Ovary (tissue), 9 donors: ENCODE results near the gene ETFB. TPM values are rescaled to one million over a fixed set of nuclear protein-coding genes. Genes with fewer than 3 reads are reported as not detected.

Experiments used
- DNase-seq, 5 donors: peaks; one replicate each; pipeline ENCODE4 v3.0.0-alpha.2; 2019 to 2020
- H3K27ac ChIP-seq, 2 donors: fragments of 200-600 bp; one replicate each; pipeline versions ENCODE4 v1.5.1 to v1.8.0; 2019 to 2022
- H3K27me3 ChIP-seq: fragments of 200-600 bp; one replicate; pipeline ENCODE4 v1.8.0; 2022
- H3K36me3 ChIP-seq: fragments of 200-600 bp; sonication (generic); one replicate; pipeline ENCODE4 v1.5.1; 2019
- H3K4me1 ChIP-seq: one replicate; pipeline ENCODE4 v1.8.1; 2013; ENCODE audit warnings: mild to moderate bottlenecking, moderate library complexity; ENCODE audit not compliant: insufficient read depth
- H3K4me3 ChIP-seq: fragments of 200-600 bp; sonication (generic); one replicate; pipeline ENCODE4 v1.5.1; 2017
- H3K9me3 ChIP-seq, 2 donors: fragments of 200-600 bp in 1 of 2; sonication (generic) in 1 of 2; one replicate each; pipeline versions ENCODE4 v1.5.1 to v1.8.1; 2013 to 2019; ENCODE audit warnings: mild to moderate bottlenecking in 1 of 2, moderate library complexity in 1 of 2
- EP300 ChIP-seq: sonication (generic); formaldehyde crosslinking; IDR thresholded peaks from one replicate; pipeline ENCODE4 v1.6.1; 2017; ENCODE audit warnings: antibody characterized with exemption
- POLR2A ChIP-seq: fragments of 450-650 bp; IDR thresholded peaks from one replicate; pipeline ENCODE4 v1.6.1; 2017; ENCODE audit warnings: antibody characterized with exemption, mild to moderate bottlenecking, moderate library complexity
- WGBS, 3 donors: extraction: QIAGEN DNeasy Blood & Tissue Kit in 1 of 3; methylation state at CpG; one replicate each; pipeline versions ENCODE4 v1.1.5 to v1.1.7; 2013 to 2017; 5-methylcytosine and 5-hydroxymethylcytosine counted together
- intact Hi-C, 4 donors: fragments of 100-400 bp; cut with DNase I; formaldehyde crosslinking; loops; one replicate each; pipeline versions ENCODE4 v1.11.0 to v1.15.1; 2022 to 2023
- polyA plus RNA-seq, 2 donors: library from polyadenylated mRNA; stranded (reverse); fragments of 200-250 nt in 1 of 2; fragments of 350-450 nt in 1 of 2; fragmentation: Illumina TruSeq in 1 of 2; extraction: RNeasy Lipid Tissue Mini Kit (QIAGEN cat#74804) in 1 of 2; gene quantifications; one replicate each; pipeline ENCODE4 v1.2.3, GENCODE V29; 2013 to 2014
- total RNA-seq, 7 donors: library from RNA; depleted of rRNA in 2 of 7; stranded (reverse); fragments of >200 nt in 2 of 7; fragmentation: NEBNext Ultra II Directional in 3 of 7; extraction: Animal tissue kit (Norgen Biotek cat#: 25700) in 3 of 7; gene quantifications; one replicate each; pipeline versions ENCODE4 v1.1.0 to v1.2.4, GENCODE V29; 2016 to 2023
- TF ChIP-seq, protein P1 (sequence below), 3 donors: fragments of 450-650 bp in 2 of 3; fragments of 200-600 bp in 1 of 3; IDR thresholded peaks; one replicate each; pipeline versions ENCODE4 v1.5.1 to v1.8.0; 2016 to 2022; ENCODE audit warnings: antibody characterized with exemption in 3 of 3, mild to moderate bottlenecking in 1 of 3
- donor health status: DM: no; HTN: no; CAD: no; lungs with moderate emphysema.
- donor health status: DM: no; HTN: no; CAD: no.
- donor health status: Bipolar disorder and iron deficiency.
- donor health status: DM: yes; HTN: yes; CAD: no.
- donor health status: DM: no; HTN: no; CAD: no.
- donor health status: DM: yes; HTN: yes; CAD: no.

Gene ETFB
- total and polyA plus RNA-seq, 9 donors: 12.4 to 91.3 (median 63.3) TPM

DNA sequence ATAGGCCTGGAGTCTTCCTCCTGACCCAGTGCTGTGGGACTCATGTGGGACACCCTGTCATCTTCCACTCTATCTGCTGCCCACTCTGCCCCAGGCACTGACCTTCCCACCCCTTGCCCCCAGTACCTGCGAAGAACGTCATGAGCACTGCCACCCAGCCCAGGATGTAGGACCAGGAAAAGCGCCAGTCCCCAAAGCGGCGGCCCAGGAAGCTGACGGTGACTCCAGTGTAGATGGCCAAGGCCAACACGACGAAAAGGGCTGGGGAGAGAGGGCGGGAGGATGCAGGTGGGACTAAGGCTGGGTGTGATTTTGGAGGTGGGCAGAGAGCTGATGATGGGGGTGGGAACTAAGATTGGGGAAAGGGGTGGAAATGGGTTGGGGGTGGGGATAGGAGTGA is 14.2 kb upstream of the ETFB start:
- Histone ChIP-seq H3K27ac (no peak overlapping the region), H3K4me3 (no peak overlapping the region), H3K9me3 (no peaks in the 10 kb centered on the region), H3K36me3 (no peaks in the 10 kb centered on the region), H3K27me3 (no peaks in the 10 kb centered on the region), H3K4me1 (no peaks in the 10 kb centered on the region)
- no peak for DNase-seq
- TF ChIP-seq, protein P1, sequence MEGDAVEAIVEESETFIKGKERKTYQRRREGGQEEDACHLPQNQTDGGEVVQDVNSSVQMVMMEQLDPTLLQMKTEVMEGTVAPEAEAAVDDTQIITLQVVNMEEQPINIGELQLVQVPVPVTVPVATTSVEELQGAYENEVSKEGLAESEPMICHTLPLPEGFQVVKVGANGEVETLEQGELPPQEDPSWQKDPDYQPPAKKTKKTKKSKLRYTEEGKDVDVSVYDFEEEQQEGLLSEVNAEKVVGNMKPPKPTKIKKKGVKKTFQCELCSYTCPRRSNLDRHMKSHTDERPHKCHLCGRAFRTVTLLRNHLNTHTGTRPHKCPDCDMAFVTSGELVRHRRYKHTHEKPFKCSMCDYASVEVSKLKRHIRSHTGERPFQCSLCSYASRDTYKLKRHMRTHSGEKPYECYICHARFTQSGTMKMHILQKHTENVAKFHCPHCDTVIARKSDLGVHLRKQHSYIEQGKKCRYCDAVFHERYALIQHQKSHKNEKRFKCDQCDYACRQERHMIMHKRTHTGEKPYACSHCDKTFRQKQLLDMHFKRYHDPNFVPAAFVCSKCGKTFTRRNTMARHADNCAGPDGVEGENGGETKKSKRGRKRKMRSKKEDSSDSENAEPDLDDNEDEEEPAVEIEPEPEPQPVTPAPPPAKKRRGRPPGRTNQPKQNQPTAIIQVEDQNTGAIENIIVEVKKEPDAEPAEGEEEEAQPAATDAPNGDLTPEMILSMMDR (IDR thresholded peaks at IDR 0.05): no peak
- TF ChIP-seq POLR2A (no peak), EP300 (no peak)
- WGBS, 3 donors: 91 to 93% (median 91%) methylated on average over 9 of the region's 9 CpGs
- intact Hi-C loops: no loop called here

DNA sequence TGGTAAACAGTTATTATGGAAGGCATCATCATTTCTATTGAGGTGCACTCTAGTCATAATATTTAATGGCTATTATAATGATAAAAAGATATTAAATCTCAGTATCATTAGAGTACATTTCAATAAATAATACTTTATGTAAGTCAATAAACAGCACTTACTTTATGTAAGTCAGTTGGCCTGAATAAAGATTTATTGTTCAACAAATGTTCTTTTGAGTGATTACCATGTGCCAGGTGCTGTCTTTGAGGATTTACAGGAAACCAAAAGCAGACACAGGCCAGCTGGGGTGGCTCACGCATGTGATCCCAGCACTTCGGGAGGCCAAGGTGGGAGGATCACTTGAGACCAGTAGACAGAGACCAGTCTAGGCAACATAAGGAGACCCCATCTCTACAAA is 11.2 kb upstream of the ETFB start:
- 67 to 90% (median 79%) methylated on average over 2 of the region's 2 CpGs for WGBS, 3 donors
- Histone ChIP-seq H3K27ac (no peak overlapping the region), H3K4me3 (no peak overlapping the region), H3K36me3 (no peaks in the 10 kb centered on the region), H3K9me3 (no peaks in the 10 kb centered on the region), H3K4me1 (no peaks in the 10 kb centered on the region), H3K27me3 (no peaks in the 10 kb centered on the region)
- no peak for DNase-seq
- TF ChIP-seq, protein P1 (IDR thresholded peaks at IDR 0.05): no peak
- TF ChIP-seq EP300 (no peak), POLR2A (no peak)
- intact Hi-C loops: no loop called here

DNA sequence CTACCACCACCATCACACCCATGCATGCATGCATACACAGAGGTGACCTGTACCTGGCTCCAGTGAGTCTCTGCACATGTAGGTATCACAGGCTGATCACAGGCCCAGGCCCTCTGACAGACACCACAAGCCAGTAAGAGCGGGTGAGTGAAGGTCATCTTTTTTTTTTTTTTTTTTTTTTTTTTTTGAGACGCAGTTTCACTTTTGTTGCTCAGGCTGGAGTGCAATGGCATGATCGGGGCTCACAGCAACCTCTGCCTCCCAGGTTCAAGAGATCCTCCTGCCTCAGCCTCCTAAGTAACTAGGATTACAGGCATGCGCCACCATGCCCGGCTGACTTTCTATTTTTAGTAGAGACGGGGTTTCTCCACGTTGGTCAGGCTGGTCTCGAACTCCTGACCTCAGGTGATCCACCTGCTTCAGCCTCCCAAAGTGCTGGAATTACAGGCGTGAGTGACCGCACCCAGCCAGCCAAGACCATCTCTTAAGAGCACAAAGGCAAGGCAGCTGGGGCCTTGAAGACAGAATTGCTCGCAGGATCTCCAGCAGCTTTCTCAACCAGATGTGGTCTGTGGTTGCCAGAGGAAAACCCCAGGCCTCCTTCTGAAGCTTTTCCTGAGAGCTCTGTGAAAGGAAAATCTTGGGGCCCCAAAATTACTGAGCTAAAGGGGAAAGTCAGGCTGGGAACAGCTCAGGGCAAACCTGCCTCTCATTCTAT is 9.5 kb upstream of the ETFB start:
- H3K36me3 ChIP-seq: no peaks in the 10 kb centered on the region
- DNase-seq: no peak
- H3K4me1 ChIP-seq: no peaks in the 10 kb centered on the region
- H3K27me3 ChIP-seq: no peaks in the 10 kb centered on the region
- no peak for TF ChIP-seq POLR2A
- TF ChIP-seq, protein P1 (IDR thresholded peaks at IDR 0.05): no peak
- TF ChIP-seq EP300: no peak
- no peaks in the 10 kb centered on the region for H3K9me3 ChIP-seq
- intact Hi-C loops: no loop called here
- 76 to 83% (median 80%) methylated on average over 11 of the region's 11 CpGs for WGBS, 3 donors
- H3K4me3 ChIP-seq: no peak overlapping the region
- no peak overlapping the region for H3K27ac ChIP-seq

DNA sequence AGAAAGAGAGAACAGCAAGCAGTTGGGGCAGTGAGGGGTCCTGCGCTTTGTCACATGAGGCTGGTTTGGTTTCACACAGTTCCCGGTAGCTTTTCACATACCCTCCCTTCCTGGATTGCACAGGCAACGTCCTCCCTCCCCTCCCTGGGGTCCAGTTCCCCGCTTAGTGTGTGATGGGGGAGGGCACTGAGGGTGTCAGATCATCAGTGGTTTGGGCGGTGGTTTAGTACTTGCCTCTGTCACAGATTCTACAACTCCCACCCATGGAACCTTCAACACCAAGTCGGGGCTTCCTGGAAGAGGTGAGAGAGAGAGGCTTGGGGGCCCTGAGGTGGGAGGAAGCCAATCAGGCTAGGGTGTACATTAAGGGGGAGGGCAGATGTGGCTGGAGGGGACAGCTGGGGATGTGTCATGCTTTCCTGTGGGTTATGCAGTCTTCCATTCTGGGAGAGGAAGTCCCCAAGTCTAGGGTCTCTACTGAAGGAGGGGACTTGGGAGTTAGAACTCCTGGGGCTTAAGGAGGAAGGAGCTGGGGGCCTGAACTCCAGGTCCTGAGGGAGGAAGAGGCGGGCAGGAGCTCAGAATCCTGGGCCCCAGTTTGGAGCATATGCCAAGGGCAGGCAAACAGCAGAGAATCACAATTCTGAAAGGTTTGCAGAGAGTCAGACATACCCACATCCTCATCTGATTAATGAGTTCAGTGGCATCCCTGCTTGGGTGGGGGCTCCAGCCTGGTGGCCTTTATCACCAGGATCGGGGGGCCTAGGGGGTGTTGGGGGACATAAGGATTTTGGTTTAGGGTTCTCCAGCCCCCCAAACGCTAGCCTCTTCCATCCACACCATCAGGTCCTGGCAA is 6.7 kb upstream of the ETFB start, which contains the start of gene NKG7:
NKG7 (minus strand) TSS at position 6 of the 856 bp plus-strand sequence. CDS start 119 bp downstream, outside the sequence.
- no peak for DNase-seq
- no peak within 1 kb of the TSS for H3K4me3 ChIP-seq
- peaks cover 4% of the 10 kb centered on the region for H3K4me1 ChIP-seq
- intact Hi-C loops: no loop called here
- WGBS, 3 donors: 34 to 39% (median 35%) methylated on average over 9 of the region's 9 CpGs
- no peak within 1 kb of the TSS for H3K27ac ChIP-seq
- TF ChIP-seq POLR2A (no peak), EP300 (no peak)
- TF ChIP-seq, protein P1 (IDR thresholded peaks at IDR 0.05): no peak
- H3K9me3 ChIP-seq: no peaks in the 10 kb centered on the region
- no peaks in the 10 kb centered on the region for H3K27me3 ChIP-seq
- H3K36me3 ChIP-seq: no peaks in the 10 kb centered on the region
